ENCODE results near the gene RMC1. TPM values are rescaled to one million over a fixed set of nuclear protein-coding genes. Genes with fewer than 3 reads are reported as not detected.

Gene RMC1
- total RNA-seq, 1 experiment from 2014 or later: 38.4 TPM

- H2AFZ ChIP-seq (ENCODE audit: low read depth, low read length, poor library complexity, severe bottlenecking): no peak overlapping the region
- no peaks in the 10 kb centered on the region for H3K9me3 ChIP-seq (ENCODE audit: control insufficient read depth in 1 of 2, insufficient read depth in 1 of 2, low read depth in 1 of 2, low read length in 2 of 2)
- H4K20me1 ChIP-seq (ENCODE audit: insufficient read depth): no peaks in the 10 kb centered on the region
- ATAC-seq (no peak), DNase-seq (ENCODE audit: low read depth, low spot score) (no peak)
- no peak overlapping the region for H3K4me3 ChIP-seq (replicated peaks in 1 of 2; ENCODE audit: low read depth in 1 of 2, low read length in 2 of 2)
- ChIA-PET RAD21 (ENCODE audit: low non-redundant PET in 1 of 2, low total read pairs in 2 of 2, uncharacterized antibody in 2 of 2, unreplicated experiment in 2 of 2) (no interaction called here), CTCF (interaction anchor here (0.7 kb wide), 1 partner anchor 9 kb away, joined by 3 read pairs; no protein-coding TSS in a partner anchor), POLR2A (no interaction called here)
- H3K4me1 ChIP-seq (ENCODE audit: control insufficient read depth in 1 of 2, insufficient read depth in 2 of 2, low read length in 2 of 2): peaks cover 13 to 25% of the 10 kb centered on the region in 2 experiments
- BruUV-seq (replicated peaks): no TSS peak
- peaks cover 28 to 48% of the 10 kb centered on the region in 2 experiments for H3K36me3 ChIP-seq (ENCODE audit: control insufficient read depth in 1 of 2, insufficient read depth in 2 of 2, low read length in 2 of 2)
- no peaks in the 10 kb centered on the region for H3K9me2 ChIP-seq (ENCODE audit: insufficient read depth)
- no peaks in the 10 kb centered on the region for H3K79me2 ChIP-seq (ENCODE audit: insufficient read depth, low read length)
- no peak overlapping the region for H3K9ac ChIP-seq (ENCODE audit: low read length)
- intact Hi-C loops (cut with micrococcal nuclease): no loop called here
- no peaks in the 10 kb centered on the region for H3K27me3 ChIP-seq (ENCODE audit: insufficient read depth, low read length)
- H3K4me2 ChIP-seq (ENCODE audit: low read length): no peak overlapping the region
- TF ChIP-seq ZBTB33 (IDR thresholded peaks at IDR 0.05; ENCODE audit: extremely low read depth, insufficient replicate concordance, low read length) (no peak), CEBPB (IDR thresholded peaks at IDR 0.05; ENCODE audit: low read depth) (no peak), CTCF (IDR thresholded peaks at IDR 0.05 in 2 of 3, conservative IDR thresholded peaks at IDR 0.05 in 1 of 3; ENCODE audit: borderline replicate concordance in 1 of 3, insufficient read depth in 1 of 3, low read depth in 2 of 3, low read length in 2 of 3) (no peak), TCF7L2 (IDR thresholded peaks at IDR 0.05; ENCODE audit: borderline replicate concordance, extremely low read depth, insufficient read depth, insufficient read length) (no peak)
- no peak overlapping the region for H3K27ac ChIP-seq (ENCODE audit: low read depth, low read length)
Observed at GRCh38 chr18:23526501-23527063, 23.3 kb downstream of the RMC1 start.

Measured in HCT116 (cell line).